Fibroblast of lung (primary cell): ENCODE data around the gene UBTF. TPM values are rescaled to one million over a fixed set of nuclear protein-coding genes. Genes with fewer than 3 reads are reported as not detected.

Source experiments
- DNase-seq, 2 donors: peaks; one replicate each; pipeline versions ENCODE4 v3.0.0 to v3.0.0-alpha.2; 2010; ENCODE audit warnings: low read depth in 2 of 2
- H2AFZ ChIP-seq: 2 replicates; pipeline ENCODE4 v1.5.1; 2012; ENCODE audit warnings: low read length, control low read depth, inconsistent platforms
- H3K27ac ChIP-seq: 2 replicates; pipeline ENCODE4 v1.5.1; 2011; ENCODE audit warnings: low read length, control low read depth; ENCODE audit not compliant: insufficient read depth
- H3K27me3 ChIP-seq: 2 replicates; pipeline ENCODE4 v1.5.1; 2011; ENCODE audit warnings: mild to moderate bottlenecking, low read length; ENCODE audit not compliant: control insufficient read depth, insufficient read depth
- H3K36me3 ChIP-seq: 2 replicates; pipeline ENCODE4 v1.5.1; 2011; ENCODE audit warnings: low read length; ENCODE audit not compliant: control insufficient read depth, insufficient read depth
- H3K4me1 ChIP-seq: 2 replicates; pipeline ENCODE4 v1.5.1; 2011; ENCODE audit warnings: low read length; ENCODE audit not compliant: control insufficient read depth, insufficient read depth; ENCODE audit errors: extremely low read depth
- H3K4me2 ChIP-seq: 2 replicates; pipeline ENCODE4 v1.5.1; 2011; ENCODE audit warnings: low read length, control low read depth; ENCODE audit not compliant: insufficient read depth; ENCODE audit errors: extremely low read depth
- H3K4me3 ChIP-seq, 4 experiments: fragments of 200-600 bp in 1 of 4; sonication (generic) in 1 of 4; replicated peaks in 1 of 4; 2 replicates each; pipeline ENCODE4 v1.5.1; 2011 to 2016; ENCODE audit warnings: low read length in 4 of 4, low read depth in 3 of 4, mild to moderate bottlenecking in 3 of 4, control low read depth in 2 of 4, inconsistent platforms in 1 of 4, mixed read lengths in 1 of 4; ENCODE audit not compliant: insufficient read depth in 1 of 4; ENCODE audit errors: control extremely low read depth in 1 of 4
- H3K79me2 ChIP-seq: 2 replicates; pipeline ENCODE4 v1.5.1; 2012; ENCODE audit warnings: mild to moderate bottlenecking, low read length, inconsistent platforms; ENCODE audit not compliant: control insufficient read depth, insufficient read depth
- H3K9ac ChIP-seq: 2 replicates; pipeline ENCODE4 v1.5.1; 2011; ENCODE audit warnings: mild to moderate bottlenecking, low read length, control low read depth; ENCODE audit not compliant: insufficient read depth
- H3K9me3 ChIP-seq: 2 replicates; pipeline ENCODE4 v1.5.1; 2012; ENCODE audit warnings: low read depth, low read length; ENCODE audit not compliant: control insufficient read depth, insufficient read depth
- H4K20me1 ChIP-seq: 2 replicates; pipeline ENCODE4 v1.5.1; 2011; ENCODE audit warnings: low read length; ENCODE audit not compliant: control insufficient read depth, insufficient read depth; ENCODE audit errors: extremely low read depth
- CTCF ChIP-seq, 2 donors: IDR thresholded peaks in 1 of 2; conservative IDR thresholded peaks in 1 of 2; 1 replicate in 1 of 2; 2 replicates in 1 of 2; pipeline ENCODE4 v1.5.1; 2011 to 2012; ENCODE audit warnings: low read length in 2 of 2, control low read depth in 1 of 2, inconsistent platforms in 1 of 2, low read depth in 1 of 2, mild to moderate bottlenecking in 1 of 2
- EZH2 ChIP-seq: IDR thresholded peaks from 2 replicates; pipeline ENCODE4 v1.5.1; 2012; ENCODE audit warnings: low read length, control low read depth, mild to moderate bottlenecking; ENCODE audit errors: missing control alignments
- polyA plus RNA-seq, 2 donors: library from polyadenylated mRNA; depleted of rRNA in 1 of 2; stranded (reverse) in 1 of 2; unstranded in 1 of 2; fragments of >200 nt; gene quantifications; 2 replicates each; pipeline ENCODE4 v1.2.1, GENCODE V29; 2011 to 2012; ENCODE audit warnings: missing spikeins in 1 of 2
- total RNA-seq: library from RNA; depleted of rRNA; stranded (reverse); fragments of >200 nt; gene quantifications from 2 replicates; pipeline ENCODE4 v1.2.1, GENCODE V29; 2014

UBTF gene
- total and polyA plus RNA-seq, 2 donors (not counting 1 experiment from before 2014, with no cell fraction given) = 25.1 to 42.1 TPM

- Histone ChIP-seq H3K4me3 (no peak overlapping the region), H3K27me3 (no peaks in the 10 kb centered on the region), H3K36me3 (peaks cover 40% of the 10 kb centered on the region), H3K27ac (no peak overlapping the region), H4K20me1 (no peaks in the 10 kb centered on the region), H3K4me2 (no peak overlapping the region), H3K79me2 (peaks cover 24% of the 10 kb centered on the region), H3K4me1 (peaks cover 13% of the 10 kb centered on the region), H3K9me3 (no peaks in the 10 kb centered on the region), H3K9ac (no peak overlapping the region), H2AFZ (no peak overlapping the region)
- no peak for DNase-seq
- TF ChIP-seq EZH2 (no peak), CTCF (conservative IDR thresholded peaks at IDR 0.05 in 1 of 2, IDR thresholded peaks at IDR 0.05 in 1 of 2; ENCODE audit: low read depth in 1 of 2, low read length in 2 of 2) (no peak)
Measured at GRCh38 chr17:44214896-44215295, 4.6 kb downstream of the UBTF start.

- Histone ChIP-seq H3K36me3 (peaks cover 45% of the 10 kb centered on the region), H3K9me3 (no peaks in the 10 kb centered on the region), H3K27me3 (no peaks in the 10 kb centered on the region), H3K4me2 (no peak overlapping the region), H3K79me2 (peaks cover 23% of the 10 kb centered on the region), H3K9ac (no peak overlapping the region), H4K20me1 (no peaks in the 10 kb centered on the region), H3K4me1 (peaks cover 17% of the 10 kb centered on the region), H3K4me3 (no peak overlapping the region), H2AFZ (no peak overlapping the region), H3K27ac (no peak overlapping the region)
- TF ChIP-seq CTCF (conservative IDR thresholded peaks at IDR 0.05 in 1 of 2, IDR thresholded peaks at IDR 0.05 in 1 of 2; ENCODE audit: low read depth in 1 of 2, low read length in 2 of 2) (no peak), EZH2 (no peak)
- DNase-seq = no peak
Measured at GRCh38 chr17:44214230-44214494, 5.3 kb downstream of the UBTF start.

- Histone ChIP-seq H3K36me3 (peaks cover 47% of the 10 kb centered on the region), H3K27me3 (no peaks in the 10 kb centered on the region), H3K79me2 (peaks cover 22% of the 10 kb centered on the region), H4K20me1 (no peaks in the 10 kb centered on the region), H3K27ac (no peak overlapping the region), H3K9ac (no peak overlapping the region), H3K4me1 (peaks cover 21% of the 10 kb centered on the region), H2AFZ (no peak overlapping the region), H3K9me3 (no peaks in the 10 kb centered on the region), H3K4me2 (no peak overlapping the region), H3K4me3 (no peak overlapping the region)
- DNase-seq = no peak
- TF ChIP-seq CTCF (conservative IDR thresholded peaks at IDR 0.05 in 1 of 2, IDR thresholded peaks at IDR 0.05 in 1 of 2; ENCODE audit: low read depth in 1 of 2, low read length in 2 of 2) (no peak), EZH2 (no peak)
Measured at GRCh38 chr17:44213403-44214229, 5.9 kb downstream of the UBTF start.
